HUES48 (cell line): ENCODE measurements around the gene LCN6.
"Not testable (repeated sequence)": the region's sequence is repeated elsewhere in the genome, so short reads cannot be mapped to it uniquely, and the experiment has no call there.

Source experiments
- H3K27ac ChIP-seq: one replicate; pipeline ENCODE4 v1.7.0; 2013; ENCODE audit warnings: low read depth, low read length, inconsistent platforms
- H3K27me3 ChIP-seq: 2 replicates; pipeline ENCODE4 v1.6.1; 2013; ENCODE audit warnings: mild to moderate bottlenecking, low read length; ENCODE audit not compliant: control insufficient read depth, insufficient read depth
- H3K36me3 ChIP-seq: 2 replicates; pipeline ENCODE4 v1.6.1; 2013; ENCODE audit warnings: low read length; ENCODE audit not compliant: control insufficient read depth, insufficient read depth
- H3K4me1 ChIP-seq: 2 replicates; pipeline ENCODE4 v1.6.1; 2013; ENCODE audit warnings: mild to moderate bottlenecking, low read length; ENCODE audit not compliant: control insufficient read depth, insufficient read depth
- H3K4me3 ChIP-seq: 2 replicates; pipeline ENCODE4 v1.5.1; 2013; ENCODE audit warnings: mild to moderate bottlenecking, low read depth, low read length
- H3K9ac ChIP-seq: 2 replicates; pipeline ENCODE4 v1.6.1; 2013; ENCODE audit warnings: mild to moderate bottlenecking, low read depth, low read length, moderate library complexity
- H3K9me3 ChIP-seq: 2 replicates; pipeline ENCODE4 v1.6.1; 2013; ENCODE audit warnings: low read length; ENCODE audit not compliant: control insufficient read depth, insufficient read depth

The LCN6 gene

GRCh38 chr9:136789523-136789937 lies 41.2 kb upstream of the LCN6 start:
- H3K27ac ChIP-seq: peak overlapping the region; percentile 88
- H3K9me3 ChIP-seq: no peaks in the 10 kb centered on the region
- peaks cover 14% of the 10 kb centered on the region; the same call in 1 of the 2 replicates for H3K36me3 ChIP-seq
- no peak overlapping the region for H3K9ac ChIP-seq
- no peak overlapping the region for H3K4me3 ChIP-seq
- H3K4me1 ChIP-seq: peaks cover 5% of the 10 kb centered on the region
- no peaks in the 10 kb centered on the region for H3K27me3 ChIP-seq

- not testable (repeated sequence) for H3K4me3 ChIP-seq, H3K4me1 ChIP-seq, H3K9me3 ChIP-seq, H3K9ac ChIP-seq, H3K27me3 ChIP-seq
- Histone ChIP-seq H3K36me3 (peaks cover 14% of the 10 kb centered on the region; the same call in 1 of the 2 replicates), H3K27ac (peak overlapping the region; percentile 88)
Observed at GRCh38 chr9:136788644-136789522, 40.6 kb upstream of the LCN6 start.

- peak overlapping the region; percentile 84 for H3K27ac ChIP-seq
- no peak overlapping the region for H3K9ac ChIP-seq
- no peaks in the 10 kb centered on the region for H3K9me3 ChIP-seq
- peaks cover 5% of the 10 kb centered on the region for H3K4me1 ChIP-seq
- peaks cover 4% of the 10 kb centered on the region; the same call in 1 of the 2 replicates for H3K36me3 ChIP-seq
- no peak overlapping the region for H3K4me3 ChIP-seq
- no peaks in the 10 kb centered on the region for H3K27me3 ChIP-seq
Observed at GRCh38 chr9:136787690-136788400, 39.5 kb upstream of the LCN6 start.

- H3K4me1 ChIP-seq, H3K4me3 ChIP-seq, H3K36me3 ChIP-seq, H3K27ac ChIP-seq, H3K9ac ChIP-seq, H3K27me3 ChIP-seq, H3K9me3 ChIP-seq: not testable (repeated sequence)
Observed at GRCh38 chr9:136786983-136787382, 38.7 kb upstream of the LCN6 start.

DNA sequence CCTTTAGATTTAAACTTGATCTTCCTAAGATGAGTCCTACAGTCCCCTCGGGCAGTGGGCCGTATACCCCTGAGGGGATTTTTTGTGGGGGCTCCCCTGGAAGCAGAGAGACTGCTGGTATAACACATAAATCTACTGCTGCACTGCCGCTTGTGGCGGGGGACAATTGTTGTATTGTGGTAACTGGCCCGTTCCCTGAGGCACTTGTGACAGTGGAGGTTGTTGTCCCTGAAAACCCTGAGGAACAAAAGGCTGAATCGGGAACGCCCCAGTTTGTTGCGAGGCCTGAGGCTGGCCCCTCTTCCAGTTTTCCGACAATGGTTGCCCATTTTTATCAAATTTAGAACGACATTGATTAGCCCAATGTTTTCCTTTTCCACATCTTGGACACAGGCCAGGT lies 38.1 kb upstream of the LCN6 start:
- Histone ChIP-seq H3K27me3 (no peaks in the 10 kb centered on the region), H3K4me1 (peaks cover 5% of the 10 kb centered on the region), H3K4me3 (no peak overlapping the region), H3K36me3 (no peaks in the 10 kb centered on the region), H3K9ac (no peak overlapping the region), H3K27ac (no peak overlapping the region), H3K9me3 (no peaks in the 10 kb centered on the region)

DNA sequence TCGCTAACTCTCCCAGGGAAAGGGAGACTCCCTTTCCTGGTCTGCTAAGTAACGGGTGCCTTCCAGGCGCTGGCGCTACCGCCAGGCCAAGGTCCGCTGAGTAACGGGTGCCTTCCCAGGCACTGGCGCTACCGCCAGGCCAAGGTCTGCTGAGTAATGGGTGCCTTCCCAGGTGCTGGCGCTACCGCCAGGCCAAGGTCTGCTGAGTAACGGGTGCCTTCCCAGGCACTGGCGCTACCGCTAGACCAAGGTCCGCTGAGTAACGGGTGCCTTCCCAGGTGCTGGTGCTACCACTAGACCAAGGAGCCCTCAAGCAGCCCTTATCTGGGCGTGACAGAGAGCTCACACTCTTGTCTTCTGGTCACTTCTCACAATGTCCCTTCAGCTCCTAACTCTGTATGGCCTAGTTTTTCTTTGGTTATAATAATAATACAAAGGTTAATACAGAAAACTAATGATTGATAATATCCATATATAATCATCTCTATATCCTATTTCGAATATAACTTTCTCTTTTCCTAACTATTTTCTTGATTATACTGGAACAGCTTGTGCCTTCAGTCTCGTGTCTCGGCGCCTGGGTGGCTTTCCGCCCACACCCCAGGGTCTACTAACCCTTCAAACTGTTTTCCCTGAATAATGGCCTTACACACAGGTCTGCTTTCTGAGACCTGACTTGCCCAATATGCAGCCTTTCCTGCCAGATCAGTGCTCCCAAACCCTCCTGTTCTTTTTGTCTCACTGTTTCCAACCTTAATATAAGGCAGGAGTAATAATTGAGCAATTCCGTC lies 37.4 kb upstream of the LCN6 start:
- H3K4me1 ChIP-seq, H3K36me3 ChIP-seq, H3K9ac ChIP-seq, H3K9me3 ChIP-seq, H3K27me3 ChIP-seq, H3K4me3 ChIP-seq: not testable (repeated sequence)
- H3K27ac ChIP-seq: peak overlapping the region; percentile 33

DNA sequence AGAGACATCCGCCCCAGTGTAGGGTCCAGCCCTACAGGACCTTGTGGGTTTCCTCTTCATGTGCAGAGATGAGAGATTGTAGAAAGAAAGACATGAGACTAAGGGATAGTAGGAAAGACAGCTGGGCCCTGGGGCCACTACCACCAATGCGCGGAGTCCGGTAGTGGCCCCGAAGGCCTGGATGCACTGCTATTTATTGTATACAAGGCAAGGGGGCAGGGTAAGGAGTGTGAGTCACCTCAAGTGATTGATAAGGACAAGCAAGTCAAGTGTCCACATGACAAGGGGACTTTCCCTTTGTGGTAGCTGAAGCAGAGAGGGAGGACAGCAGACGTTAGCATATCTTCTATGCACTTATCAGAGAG lies 36.7 kb upstream of the LCN6 start:
- Histone ChIP-seq H3K27ac (no peak overlapping the region), H3K4me3 (no peak overlapping the region), H3K27me3 (no peaks in the 10 kb centered on the region), H3K9me3 (no peaks in the 10 kb centered on the region), H3K4me1 (no peaks in the 10 kb centered on the region), H3K9ac (no peak overlapping the region), H3K36me3 (no peaks in the 10 kb centered on the region)

DNA sequence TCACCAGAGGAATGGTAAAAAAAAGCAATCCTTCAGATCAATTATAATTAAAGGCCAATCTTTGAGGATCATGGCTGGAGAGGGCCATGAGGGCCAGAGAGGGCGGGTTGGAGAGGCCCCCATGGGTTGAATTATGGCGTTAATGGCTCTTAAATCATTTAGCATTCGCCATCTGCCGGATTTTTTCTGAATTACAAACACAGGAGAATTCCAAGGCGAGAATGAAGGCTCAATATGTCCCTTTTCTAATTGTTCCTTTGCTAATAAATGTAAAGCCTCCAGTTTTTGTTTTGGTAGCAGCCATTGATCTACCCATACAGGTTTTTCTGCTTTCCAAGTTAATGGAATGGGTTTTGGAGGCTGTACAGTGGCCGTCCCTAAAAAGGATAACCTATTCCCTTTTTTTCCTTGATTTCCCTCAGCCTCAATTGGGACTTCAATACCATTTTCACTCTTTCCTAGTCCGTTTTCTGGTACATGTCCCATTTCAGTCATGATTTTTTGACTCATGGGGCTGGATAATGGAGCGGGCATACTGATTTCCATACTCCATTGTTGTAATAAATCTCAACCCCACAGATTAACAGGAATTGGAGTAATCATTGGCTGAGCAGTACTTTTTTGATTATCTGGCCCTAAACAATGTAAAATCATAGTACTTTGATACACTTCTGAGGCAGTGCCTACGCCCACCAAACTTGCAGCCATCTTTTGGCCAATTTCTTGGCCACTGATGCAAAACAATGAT lies 36.1 kb upstream of the LCN6 start:
- Histone ChIP-seq H3K27me3 (no peaks in the 10 kb centered on the region), H3K4me1 (no peaks in the 10 kb centered on the region), H3K9me3 (no peaks in the 10 kb centered on the region), H3K4me3 (no peak overlapping the region), H3K27ac (no peak overlapping the region), H3K9ac (no peak overlapping the region), H3K36me3 (no peaks in the 10 kb centered on the region)

DNA sequence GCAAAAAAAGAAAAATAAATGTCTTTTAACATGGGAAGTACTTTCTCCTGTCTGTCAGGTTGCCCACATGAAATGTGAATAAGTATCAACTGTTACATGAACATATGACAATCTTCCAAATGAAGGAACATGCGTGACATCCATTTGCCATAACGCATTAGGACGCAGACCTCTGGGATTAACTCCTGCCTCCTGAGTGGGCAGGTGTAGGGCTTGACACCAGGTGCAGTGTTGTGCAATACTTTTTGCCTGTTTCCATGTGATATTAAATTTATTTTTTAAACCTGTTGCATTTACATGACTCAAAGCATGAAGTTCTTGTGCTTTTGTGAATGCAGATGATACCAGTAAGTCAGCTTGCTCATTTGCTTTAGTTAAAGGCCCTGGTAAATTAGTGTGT lies 34.1 kb upstream of the LCN6 start:
- Histone ChIP-seq H3K4me3 (no peak overlapping the region), H3K27me3 (no peaks in the 10 kb centered on the region), H3K9me3 (no peaks in the 10 kb centered on the region), H3K4me1 (no peaks in the 10 kb centered on the region), H3K9ac (no peak overlapping the region), H3K36me3 (no peaks in the 10 kb centered on the region), H3K27ac (no peak overlapping the region)

GRCh38 chr9:136779808-136780207 lies 31.5 kb upstream of the LCN6 start:
- Histone ChIP-seq H3K36me3 (no peaks in the 10 kb centered on the region), H3K9ac (no peak overlapping the region), H3K27me3 (no peaks in the 10 kb centered on the region), H3K27ac (peak overlapping the region; percentile 66), H3K9me3 (no peaks in the 10 kb centered on the region), H3K4me3 (no peak overlapping the region), H3K4me1 (no peaks in the 10 kb centered on the region)
